Tibial artery (tissue), 4 donors: ENCODE results near the gene TRIM41.
A peak's percentile ranks its signal among the peaks of the same experiment; 100 is the strongest.

ENCODE experiments used
- DNase-seq, 2 donors: peaks; one replicate each; pipeline ENCODE4 v3.0.0-alpha.2; 2019
- H3K27ac ChIP-seq, 2 donors: fragments of 200-600 bp; sonication (generic) in 1 of 2; 1 replicate in 1 of 2; 2 replicates in 1 of 2; pipeline ENCODE4 v1.5.1; 2018 to 2019; ENCODE audit warnings: mild to moderate bottlenecking in 1 of 2
- H3K27me3 ChIP-seq, 2 donors: fragments of 200-600 bp; sonication (generic) in 1 of 2; one replicate each; pipeline versions ENCODE4 v1.5.1 to v1.6.0; 2016 to 2019
- H3K36me3 ChIP-seq, 3 donors: fragments of 200-600 bp; sonication (generic) in 2 of 3; one replicate each; pipeline ENCODE4 v1.5.1; 2016 to 2019; ENCODE audit warnings: mild to moderate bottlenecking in 2 of 3
- H3K4me1 ChIP-seq, 4 donors: fragments of 200-600 bp; sonication (generic) in 2 of 4; 1 replicate in 3 of 4; 2 replicates in 1 of 4; pipeline ENCODE4 v1.5.1; 2016 to 2019
- H3K4me3 ChIP-seq, 2 donors: fragments of 200-600 bp; sonication (generic) in 1 of 2; 1 replicate in 1 of 2; 2 replicates in 1 of 2; pipeline ENCODE4 v1.5.1; 2018 to 2019; ENCODE audit warnings: mild to moderate bottlenecking in 2 of 2
- H3K9me3 ChIP-seq, 3 donors: fragments of 200-600 bp; sonication (generic) in 1 of 3; one replicate each; pipeline ENCODE4 v1.5.1; 2016 to 2019
- CTCF ChIP-seq, 2 experiments: fragments of 200-600 bp in 1 of 2; fragments of 450-650 bp in 1 of 2; IDR thresholded peaks; one replicate each; pipeline ENCODE4 v1.5.1; 2017 to 2019; ENCODE audit warnings: antibody characterized with exemption in 2 of 2, mild to moderate bottlenecking in 1 of 2, moderate library complexity in 1 of 2
- intact Hi-C: fragments of 100-400 bp; cut with DNase I; formaldehyde crosslinking; loops from one replicate; pipeline ENCODE4 v1.15.0; 2023; ENCODE audit warnings: low total_unique reads

TRIM41 gene

GRCh38 chr5:181218795-181219124 is 4.3 kb upstream of the TRIM41 start:
- H3K4me1 ChIP-seq, result peaks cover 0 to 29% (median 9%) of the 10 kb centered on the region in 4 donors
- H3K27ac ChIP-seq, result peak overlapping the region; percentile 69 to 75
- H3K27me3 ChIP-seq, result no peaks in the 10 kb centered on the region
- H3K4me3 ChIP-seq, result peak overlapping the region; percentile 51 to 61
- no peak for TF ChIP-seq CTCF (IDR thresholded peaks at IDR 0.05)
- no peaks in the 10 kb centered on the region for H3K36me3 ChIP-seq
- intact Hi-C loops, result loop anchor here (2.0 kb wide), 1 partner anchor 14 kb away; the partner anchor contains the start of gene TRIM7
- no peaks in the 10 kb centered on the region for H3K9me3 ChIP-seq
- DNase-seq, result no peak

GRCh38 chr5:181219262-181220177 is 3.6 kb upstream of the TRIM41 start:
- TF ChIP-seq CTCF (IDR thresholded peaks at IDR 0.05), result no peak

GRCh38 chr5:181220178-181220515 is 2.9 kb upstream of the TRIM41 start:
- H3K4me3 ChIP-seq, result no peak overlapping the region
- no peaks in the 10 kb centered on the region for H3K9me3 ChIP-seq
- H3K4me1 ChIP-seq, result peaks cover 6 to 42% (median 19%) of the 10 kb centered on the region in 4 donors
- TF ChIP-seq CTCF (IDR thresholded peaks at IDR 0.05), result no peak
- no peak overlapping the region for H3K27ac ChIP-seq
- H3K27me3 ChIP-seq, result no peaks in the 10 kb centered on the region
- no peak for DNase-seq
- intact Hi-C loops, result no loop called here
- H3K36me3 ChIP-seq, result no peaks in the 10 kb centered on the region

More at GRCh38 chr5:181219262-181220177, 3.6 kb upstream of the TRIM41 start:
- Histone ChIP-seq H3K36me3 (no peaks in the 10 kb centered on the region), H3K27ac (no peak overlapping the region), H3K27me3 (no peaks in the 10 kb centered on the region), H3K4me1 (peaks cover 6 to 36% (median 15%) of the 10 kb centered on the region in 4 donors), H3K4me3 (no peak overlapping the region), H3K9me3 (no peaks in the 10 kb centered on the region)
- no peak for DNase-seq
- intact Hi-C loops, result loop anchor here (2.0 kb wide), 1 partner anchor 15 kb away; the partner anchor contains the start of gene TRIM7

- H3K27ac ChIP-seq, result no peak overlapping the region
- H3K4me1 ChIP-seq, result peaks cover 6 to 39% (median 17%) of the 10 kb centered on the region in 4 donors
- H3K27me3 ChIP-seq, result no peaks in the 10 kb centered on the region
- no peak for TF ChIP-seq CTCF (IDR thresholded peaks at IDR 0.05)
- H3K9me3 ChIP-seq, result no peaks in the 10 kb centered on the region
- no peak for DNase-seq
- no peaks in the 10 kb centered on the region for H3K36me3 ChIP-seq
- intact Hi-C loops, result no loop called here
- peak overlapping the region in 1 of 2 donors; percentile 95 for H3K4me3 ChIP-seq
Observed at GRCh38 chr5:181221105-181221791, 1.8 kb upstream of the TRIM41 start.

- H3K27me3 ChIP-seq, result no peaks in the 10 kb centered on the region
- H3K36me3 ChIP-seq, result peaks cover 0 to 3% (median 0%) of the 10 kb centered on the region in 3 donors
- peak overlapping the region; percentile 68 to 95 for H3K4me3 ChIP-seq
- intact Hi-C loops, result loop anchor here (2.0 kb wide), 1 partner anchor 33 kb away; no protein-coding TSS in a partner anchor
- H3K27ac ChIP-seq, result peak overlapping the region; percentile 89 to 94
- peak; percentile 97 to 98 for DNase-seq
- peaks cover 6 to 32% (median 14%) of the 10 kb centered on the region in 4 donors for H3K4me1 ChIP-seq
- no peaks in the 10 kb centered on the region for H3K9me3 ChIP-seq
- TF ChIP-seq CTCF (IDR thresholded peaks at IDR 0.05), result no peak
Observed at GRCh38 chr5:181221792-181222629, 1.1 kb upstream of the TRIM41 start.
